ENCODE results near the gene STRIT1. TPM values are rescaled to one million over a fixed set of nuclear protein-coding genes. Genes with fewer than 3 reads are reported as not detected.

The STRIT1 gene
- total RNA-seq, 1 donor from 2014 or later, result not detected

DNA sequence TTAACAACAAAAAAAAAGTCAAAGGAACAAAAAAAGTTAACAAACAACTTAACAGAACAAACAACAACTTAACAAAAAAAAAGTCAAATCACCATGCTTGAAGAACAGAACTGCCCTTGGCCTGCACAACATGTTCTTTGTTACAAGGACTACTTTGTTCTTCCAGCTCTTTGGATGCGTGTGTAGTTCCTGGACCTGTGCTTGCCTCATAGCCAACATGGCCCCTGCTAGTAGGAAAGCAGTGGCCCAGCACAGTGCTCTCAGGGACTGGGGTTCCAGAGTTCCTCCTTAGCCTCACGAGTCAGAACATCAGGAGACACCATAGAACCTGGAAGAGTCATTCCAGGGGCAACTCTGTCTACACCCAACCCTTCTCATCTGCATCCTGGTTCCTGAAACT lies 10.9 kb upstream of the STRIT1 start:
- H3K36me3 Mint-ChIP-seq (ENCODE audit: low read depth), result no peaks in the 10 kb centered on the region
- H3K27me3 Mint-ChIP-seq (ENCODE audit: insufficient read depth), result no peaks in the 10 kb centered on the region
- H3K9me3 Mint-ChIP-seq, result no peaks in the 10 kb centered on the region
- no peaks in the 10 kb centered on the region for H3K4me1 Mint-ChIP-seq (ENCODE audit: low read depth)
- intact Hi-C loops (cut with micrococcal nuclease), result no loop called here
- H3K4me3 Mint-ChIP-seq, result no peak overlapping the region
- no peak for DNase-seq (ENCODE audit: low spot score)
- no peak overlapping the region for H3K27ac Mint-ChIP-seq

DNA sequence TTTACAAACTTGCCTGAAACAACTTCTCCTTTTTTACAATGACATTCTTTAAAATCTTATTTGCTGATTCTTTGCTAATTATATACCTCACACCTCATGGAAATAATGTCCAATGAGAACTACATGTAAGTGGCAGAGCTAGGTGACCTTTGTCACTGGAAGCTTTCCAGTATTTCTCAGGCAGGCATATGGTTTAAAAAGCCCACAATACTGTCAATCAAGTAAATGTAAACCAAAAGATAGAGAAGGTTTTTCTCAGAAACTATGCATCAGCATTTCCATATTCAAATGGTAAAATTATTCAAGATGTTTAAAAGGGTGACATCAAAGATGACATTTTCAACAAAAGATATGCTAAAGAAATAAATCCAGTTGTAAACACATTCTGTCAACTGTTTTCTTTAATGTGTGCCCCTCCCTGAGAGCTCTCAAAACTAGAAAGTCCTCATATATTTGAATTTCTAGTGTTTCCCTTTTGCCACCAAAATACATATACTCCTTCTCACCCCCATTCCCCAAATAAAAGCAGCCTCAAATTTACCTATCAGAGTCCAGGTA lies 10.1 kb upstream of the STRIT1 start:
- H3K4me3 Mint-ChIP-seq, result no peak overlapping the region
- H3K27me3 Mint-ChIP-seq (ENCODE audit: insufficient read depth), result no peaks in the 10 kb centered on the region
- no peak for DNase-seq (ENCODE audit: low spot score)
- intact Hi-C loops (cut with micrococcal nuclease), result no loop called here
- H3K4me1 Mint-ChIP-seq (ENCODE audit: low read depth), result no peaks in the 10 kb centered on the region
- no peaks in the 10 kb centered on the region for H3K9me3 Mint-ChIP-seq
- H3K27ac Mint-ChIP-seq, result no peak overlapping the region
- H3K36me3 Mint-ChIP-seq (ENCODE audit: low read depth), result no peaks in the 10 kb centered on the region

DNA sequence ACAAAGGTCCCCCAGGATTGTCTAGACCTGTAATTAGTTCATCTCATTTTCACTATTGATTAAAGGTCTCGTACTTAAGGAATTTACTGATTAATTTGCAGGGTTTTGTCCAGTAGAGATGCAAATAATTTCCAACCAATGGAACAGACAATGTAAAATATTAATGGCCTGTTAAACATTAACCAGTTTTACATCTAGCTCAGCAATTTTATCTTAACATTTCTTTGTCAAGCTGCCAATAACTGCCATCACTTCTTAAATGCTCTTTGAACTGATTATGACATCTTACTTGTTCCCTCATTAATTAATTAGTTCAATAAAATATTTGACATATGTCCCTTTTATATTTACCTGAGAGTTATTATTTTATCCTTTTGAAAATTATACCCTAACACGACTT lies 9.4 kb upstream of the STRIT1 start:
- DNase-seq (ENCODE audit: low spot score), result no peak
- Mint-ChIP-seq H3K9me3 (no peaks in the 10 kb centered on the region), H3K4me1 (ENCODE audit: low read depth) (no peaks in the 10 kb centered on the region), H3K36me3 (ENCODE audit: low read depth) (no peaks in the 10 kb centered on the region), H3K27ac (no peak overlapping the region), H3K27me3 (ENCODE audit: insufficient read depth) (no peaks in the 10 kb centered on the region), H3K4me3 (no peak overlapping the region)
- intact Hi-C loops (cut with micrococcal nuclease), result no loop called here

DNA sequence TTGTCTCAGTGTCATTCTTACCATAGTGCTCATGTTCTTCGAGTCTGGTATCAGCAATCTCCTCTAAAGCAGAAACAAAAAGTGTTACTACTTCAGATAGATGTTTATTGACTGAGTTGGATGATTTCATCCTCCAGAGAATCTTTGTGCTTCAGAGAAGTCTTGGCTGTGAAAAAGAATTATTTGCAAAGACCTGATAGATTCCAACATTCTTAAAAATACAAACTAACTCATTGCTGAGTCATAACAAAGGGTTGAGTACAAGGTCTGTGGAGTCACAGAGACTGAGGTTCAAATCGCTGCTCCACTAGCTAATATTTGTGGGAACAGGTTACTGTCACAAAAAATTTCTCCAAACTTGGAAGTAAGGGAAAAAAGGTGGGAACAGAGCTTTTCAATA lies 9.0 kb upstream of the STRIT1 start:
- Mint-ChIP-seq H3K36me3 (ENCODE audit: low read depth) (no peaks in the 10 kb centered on the region), H3K4me3 (no peak overlapping the region), H3K27ac (no peak overlapping the region), H3K4me1 (ENCODE audit: low read depth) (no peaks in the 10 kb centered on the region), H3K9me3 (no peaks in the 10 kb centered on the region), H3K27me3 (ENCODE audit: insufficient read depth) (no peaks in the 10 kb centered on the region)
- intact Hi-C loops (cut with micrococcal nuclease), result no loop called here
- no peak for DNase-seq (ENCODE audit: low spot score)

DNA sequence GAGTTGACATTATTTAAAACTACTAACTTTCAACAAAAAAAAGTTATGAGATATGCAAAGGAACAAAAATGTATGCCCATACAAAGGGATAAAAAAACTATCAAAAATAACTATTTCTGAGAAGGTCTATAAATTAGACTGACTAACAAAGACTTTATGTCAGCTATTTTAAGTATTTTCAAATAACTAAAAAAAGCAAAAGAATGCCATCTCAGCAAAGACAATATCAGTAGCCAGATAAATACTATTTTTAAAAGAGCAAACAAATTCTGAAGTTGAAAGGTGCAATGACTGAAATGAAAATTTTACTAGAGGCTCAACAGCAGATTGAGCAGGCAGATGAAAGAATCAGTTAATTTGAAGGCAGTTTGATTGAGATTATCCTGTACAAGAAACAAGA lies 3.6 kb upstream of the STRIT1 start:
- intact Hi-C loops (cut with micrococcal nuclease), result no loop called here

DNA sequence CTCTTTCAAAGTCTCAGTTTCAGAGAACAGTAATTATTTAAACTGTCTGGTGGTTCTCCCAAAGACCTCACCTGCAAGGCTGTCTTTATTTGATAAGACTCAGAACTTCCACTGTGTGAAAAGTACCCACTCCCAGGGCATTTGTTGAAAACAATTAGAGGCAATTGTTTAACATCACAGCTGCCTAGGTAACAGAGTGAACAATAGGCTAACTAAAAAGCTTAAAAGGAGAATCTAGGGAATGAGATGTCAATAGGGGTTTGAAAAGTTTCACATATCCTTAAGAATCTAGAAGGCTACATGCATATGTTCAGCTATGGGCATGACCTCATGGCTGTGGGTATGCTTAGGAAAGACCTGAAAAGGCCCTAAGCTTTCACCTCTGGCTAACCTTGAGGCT lies 2.9 kb upstream of the STRIT1 start:
- DNase-seq (ENCODE audit: low spot score), result no peak
- Mint-ChIP-seq H3K27ac (no peak overlapping the region), H3K9me3 (peaks cover 3% of the 10 kb centered on the region), H3K27me3 (ENCODE audit: insufficient read depth) (no peaks in the 10 kb centered on the region), H3K4me3 (no peak overlapping the region), H3K4me1 (ENCODE audit: low read depth) (no peaks in the 10 kb centered on the region), H3K36me3 (ENCODE audit: low read depth) (no peaks in the 10 kb centered on the region)
- intact Hi-C loops (cut with micrococcal nuclease), result no loop called here

More for the DNA sequence above, 3.6 kb upstream of the STRIT1 start:
- Mint-ChIP-seq H3K4me3 (no peak overlapping the region), H3K27me3 (ENCODE audit: insufficient read depth) (no peaks in the 10 kb centered on the region), H3K27ac (no peak overlapping the region), H3K36me3 (ENCODE audit: low read depth) (no peaks in the 10 kb centered on the region), H3K9me3 (peaks cover 3% of the 10 kb centered on the region), H3K4me1 (ENCODE audit: low read depth) (no peaks in the 10 kb centered on the region)
- no peak for DNase-seq (ENCODE audit: low spot score)

DNA sequence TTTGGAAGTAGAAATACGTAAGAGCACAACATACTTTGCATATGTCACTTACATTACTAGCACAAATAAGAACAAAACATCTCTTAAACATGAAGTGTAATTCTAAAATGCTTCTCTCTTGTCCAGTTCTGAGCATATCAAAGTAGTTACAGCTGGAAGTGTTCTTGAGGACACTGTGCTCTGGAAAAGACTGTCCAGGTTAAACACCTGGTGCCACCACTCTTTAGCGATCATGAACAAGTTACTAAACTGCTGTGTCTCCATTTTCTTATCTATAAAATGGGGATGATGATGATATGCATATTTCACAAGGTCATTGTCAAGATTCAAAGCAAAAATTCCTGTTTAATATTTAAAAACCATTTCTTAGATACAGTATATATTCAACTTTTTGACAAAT lies 790 bp downstream of the STRIT1 start:
- no peak for DNase-seq (ENCODE audit: low spot score)
- H3K9me3 Mint-ChIP-seq, result peaks cover 3% of the 10 kb centered on the region

DNA sequence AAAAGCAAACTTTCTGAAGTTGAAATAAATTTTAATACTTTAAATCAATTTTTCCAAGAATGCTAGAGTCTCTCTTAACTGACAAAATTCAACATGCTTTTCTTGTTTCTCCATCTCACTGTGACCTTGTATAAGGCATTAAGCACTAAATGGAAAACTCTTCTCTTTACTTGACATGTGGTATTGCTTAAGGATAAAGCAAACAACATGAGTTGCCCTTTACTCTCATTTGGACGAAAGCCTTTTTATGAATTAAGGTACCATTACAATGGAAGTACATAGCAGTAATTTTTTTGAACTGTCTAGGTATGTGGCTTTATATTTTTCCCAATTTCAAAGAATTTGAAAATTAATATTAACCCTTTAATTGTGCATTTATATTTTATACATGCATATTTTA lies 1.4 kb downstream of the STRIT1 start:
- H3K36me3 Mint-ChIP-seq (ENCODE audit: low read depth), result no peaks in the 10 kb centered on the region
- peaks cover 3% of the 10 kb centered on the region for H3K9me3 Mint-ChIP-seq
- DNase-seq (ENCODE audit: low spot score), result no peak
- H3K27ac Mint-ChIP-seq, result no peak overlapping the region
- no peaks in the 10 kb centered on the region for H3K4me1 Mint-ChIP-seq (ENCODE audit: low read depth)
- intact Hi-C loops (cut with micrococcal nuclease), result no loop called here
- H3K4me3 Mint-ChIP-seq, result no peak overlapping the region
- H3K27me3 Mint-ChIP-seq (ENCODE audit: insufficient read depth), result no peaks in the 10 kb centered on the region

More for the DNA sequence above, 790 bp downstream of the STRIT1 start:
- Mint-ChIP-seq H3K27me3 (ENCODE audit: insufficient read depth) (no peaks in the 10 kb centered on the region), H3K36me3 (ENCODE audit: low read depth) (no peaks in the 10 kb centered on the region), H3K4me3 (no peak overlapping the region), H3K4me1 (ENCODE audit: low read depth) (no peaks in the 10 kb centered on the region), H3K27ac (no peak overlapping the region)
- intact Hi-C loops (cut with micrococcal nuclease), result no loop called here

DNA sequence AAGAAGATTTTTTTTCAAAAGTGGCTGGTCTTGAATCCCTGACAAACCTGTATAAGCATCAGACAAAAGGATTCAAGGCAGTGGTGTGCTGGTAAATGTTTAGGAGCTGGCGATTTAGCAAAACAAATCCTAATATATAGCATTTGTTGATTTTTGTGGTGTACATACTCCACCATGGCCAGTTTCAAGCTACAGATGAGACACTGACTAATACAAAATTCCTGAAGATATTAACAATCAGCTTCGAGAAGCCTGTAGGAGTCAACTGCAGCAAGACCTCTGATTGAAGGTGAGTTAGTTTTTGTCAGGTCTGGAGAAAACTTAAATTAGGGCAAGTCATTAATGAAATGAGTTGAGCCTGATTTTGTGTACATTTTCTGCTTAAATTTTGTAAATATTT lies 6.7 kb downstream of the STRIT1 start:
- Mint-ChIP-seq H3K27ac (no peak overlapping the region), H3K4me3 (no peak overlapping the region), H3K27me3 (ENCODE audit: insufficient read depth) (no peaks in the 10 kb centered on the region), H3K9me3 (no peaks in the 10 kb centered on the region), H3K4me1 (ENCODE audit: low read depth) (no peaks in the 10 kb centered on the region), H3K36me3 (ENCODE audit: low read depth) (no peaks in the 10 kb centered on the region)
- intact Hi-C loops (cut with micrococcal nuclease), result no loop called here
- no peak for DNase-seq (ENCODE audit: low spot score)

DNA sequence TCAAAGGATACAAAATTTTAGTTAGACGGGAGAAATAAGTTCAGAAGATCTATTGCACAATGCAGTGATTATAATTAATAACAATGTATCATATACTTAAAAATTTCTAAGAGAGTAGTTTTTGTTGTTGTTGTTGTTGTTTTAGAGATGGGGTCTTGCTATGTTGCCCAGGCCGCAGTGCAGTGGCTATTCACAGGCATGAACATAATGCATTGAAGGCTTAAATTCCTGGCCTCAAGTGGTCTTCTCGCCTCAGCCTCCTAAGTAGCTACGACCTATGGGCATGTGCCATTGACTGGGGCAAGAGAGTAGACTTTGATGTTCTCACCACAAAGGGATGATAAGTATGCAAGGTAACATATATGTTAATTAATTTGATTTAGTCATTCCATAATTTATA lies 7.5 kb downstream of the STRIT1 start:
- H3K9me3 Mint-ChIP-seq, result no peaks in the 10 kb centered on the region
- no peaks in the 10 kb centered on the region for H3K36me3 Mint-ChIP-seq (ENCODE audit: low read depth)
- no peaks in the 10 kb centered on the region for H3K27me3 Mint-ChIP-seq (ENCODE audit: insufficient read depth)
- no peak overlapping the region for H3K4me3 Mint-ChIP-seq
- H3K27ac Mint-ChIP-seq, result no peak overlapping the region
- no peak for DNase-seq (ENCODE audit: low spot score)
- intact Hi-C loops (cut with micrococcal nuclease), result no loop called here
- no peaks in the 10 kb centered on the region for H3K4me1 Mint-ChIP-seq (ENCODE audit: low read depth)

DNA sequence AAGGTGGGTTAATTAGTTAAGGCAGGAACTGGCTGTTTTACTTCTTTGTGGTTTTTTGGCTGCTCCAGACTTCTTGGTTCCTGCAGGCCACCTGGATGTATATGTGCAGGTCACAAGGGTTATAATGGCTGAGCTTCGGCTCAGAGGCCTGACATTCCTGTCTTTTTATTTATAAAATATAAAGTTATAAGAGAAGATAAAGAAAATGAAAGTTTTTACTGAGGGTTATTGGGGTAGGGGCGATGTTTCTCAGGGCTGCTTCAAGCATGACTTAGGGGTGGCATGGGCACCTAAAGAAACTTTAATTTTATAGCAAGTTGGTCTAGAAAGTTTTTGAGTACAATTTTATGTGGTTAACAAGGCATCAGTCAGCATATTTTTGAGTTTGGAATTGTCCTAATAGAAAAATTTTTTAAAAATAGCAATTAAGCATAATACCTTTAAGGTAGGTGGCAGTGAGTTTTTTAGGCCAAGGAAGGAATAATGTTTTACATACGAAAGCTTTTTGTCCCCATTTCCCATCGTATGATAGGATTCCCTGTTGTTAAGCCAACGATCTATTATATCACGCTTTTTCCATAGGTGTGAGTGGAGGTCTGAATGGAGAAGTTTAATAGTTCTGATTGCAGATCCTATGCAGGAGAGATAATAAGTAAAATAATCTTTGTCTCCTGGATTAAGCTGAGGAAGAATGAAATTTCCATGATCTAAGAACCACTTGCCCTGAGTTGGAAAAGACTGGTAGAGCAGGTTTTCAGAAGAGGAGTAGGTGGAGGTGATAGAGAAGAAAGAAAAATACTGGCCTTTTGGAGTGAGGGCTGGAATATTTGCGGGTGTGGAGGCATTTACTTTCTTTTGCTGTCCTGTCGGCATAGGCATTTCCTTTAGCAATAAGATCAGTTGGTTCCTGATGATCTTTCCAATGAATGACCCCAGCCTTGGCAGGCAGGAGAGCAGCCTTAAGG lies 10.1 kb downstream of the STRIT1 start:
- H3K27me3 Mint-ChIP-seq (ENCODE audit: insufficient read depth), result no peaks in the 10 kb centered on the region
- no peak for DNase-seq (ENCODE audit: low spot score)
- H3K36me3 Mint-ChIP-seq (ENCODE audit: low read depth), result no peaks in the 10 kb centered on the region
- no peaks in the 10 kb centered on the region for H3K4me1 Mint-ChIP-seq (ENCODE audit: low read depth)
- H3K9me3 Mint-ChIP-seq, result no peaks in the 10 kb centered on the region
- no peak overlapping the region for H3K27ac Mint-ChIP-seq
- intact Hi-C loops (cut with micrococcal nuclease), result no loop called here
- H3K4me3 Mint-ChIP-seq, result no peak overlapping the region

DNA sequence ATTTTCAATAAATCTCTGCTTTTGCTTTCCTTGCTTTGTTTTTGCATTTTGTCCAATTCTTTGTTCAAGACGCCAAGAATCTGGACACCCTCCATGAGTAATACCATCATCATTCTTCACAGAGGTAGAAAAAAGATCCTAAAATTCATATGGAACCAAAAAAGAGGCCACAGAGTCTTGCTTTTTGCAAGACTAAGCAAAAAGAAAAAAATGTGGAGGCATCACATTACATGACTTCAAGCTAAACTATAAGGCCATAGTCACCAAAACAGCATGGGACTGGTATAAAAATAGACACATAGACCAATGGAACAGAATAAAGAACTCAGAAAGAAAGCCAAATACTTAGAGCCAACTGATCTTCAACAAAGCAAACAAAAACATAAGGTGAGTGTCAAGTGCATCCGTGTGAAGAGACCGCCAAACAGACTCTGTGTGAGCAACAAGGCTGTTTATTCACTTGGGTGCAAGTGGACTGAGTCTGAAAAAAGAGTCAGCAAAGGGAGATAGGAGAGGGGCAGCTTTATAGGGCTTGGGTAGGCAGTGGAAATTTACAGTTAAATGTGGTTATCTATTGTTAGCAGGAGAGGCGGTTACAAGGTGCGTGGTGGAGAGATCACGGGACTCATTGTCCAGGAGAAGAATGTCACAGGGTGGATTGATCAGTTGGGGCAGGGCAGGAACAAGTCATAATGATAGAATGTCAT lies 10.9 kb downstream of the STRIT1 start:
- Mint-ChIP-seq H3K27me3 (ENCODE audit: insufficient read depth) (no peaks in the 10 kb centered on the region), H3K27ac (no peak overlapping the region), H3K4me3 (no peak overlapping the region), H3K4me1 (ENCODE audit: low read depth) (no peaks in the 10 kb centered on the region), H3K36me3 (ENCODE audit: low read depth) (no peaks in the 10 kb centered on the region), H3K9me3 (no peaks in the 10 kb centered on the region)
- DNase-seq (ENCODE audit: low spot score), result no peak
- intact Hi-C loops (cut with micrococcal nuclease), result no loop called here

DNA sequence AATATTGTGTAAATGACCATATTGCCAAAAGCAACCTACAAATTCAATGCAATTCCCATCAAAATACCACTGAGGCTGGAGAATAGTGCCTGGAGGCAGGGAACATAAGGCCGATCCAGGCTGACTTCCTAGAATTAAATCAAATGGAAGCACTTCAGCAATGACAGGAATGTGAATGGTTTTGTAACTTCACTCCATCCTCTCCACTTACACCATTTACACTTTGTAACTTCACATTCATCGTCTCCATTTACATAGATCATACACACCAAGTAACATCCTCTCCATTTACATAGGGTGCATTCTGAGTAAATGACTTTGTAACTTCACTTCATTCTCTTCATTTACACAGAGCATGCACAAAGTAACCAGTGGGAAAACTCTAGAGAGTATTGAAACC lies 11.6 kb downstream of the STRIT1 start:
- intact Hi-C loops (cut with micrococcal nuclease), result no loop called here
- H3K9me3 Mint-ChIP-seq, result no peaks in the 10 kb centered on the region

More for the DNA sequence above, 11.6 kb downstream of the STRIT1 start:
- no peak for DNase-seq (ENCODE audit: low spot score)
- Mint-ChIP-seq H3K36me3 (ENCODE audit: low read depth) (no peaks in the 10 kb centered on the region), H3K4me1 (ENCODE audit: low read depth) (no peaks in the 10 kb centered on the region), H3K4me3 (no peak overlapping the region), H3K27ac (no peak overlapping the region), H3K27me3 (ENCODE audit: insufficient read depth) (no peaks in the 10 kb centered on the region)

All from activated T-helper 1 cell treated with anti-CD3 and anti-CD28 coated beads, Interleukin-12 subunit alpha, Interleukin-12 subunit beta, Interleukin-2, Interleukin-4 antibody, amounts not matched to agents 30 ng/mL and 10 ng/mL and 1 ng/mL, durations not matched to agents 14 hours and 24 hours and 36 hours (primary cell).